KOPT-K1 (cell line): Measurements from ENCODE around the gene GBX1.

ENCODE experiments used
- H3K27ac ChIP-seq: fragments of 200-600 bp; sonication (generic); 2 replicates; pipeline ENCODE4 v1.5.1; 2016; ENCODE audit warnings: antibody characterized with exemption, mild to moderate bottlenecking, low read depth, low read length; ENCODE audit not compliant: poor library complexity, severe bottlenecking
- H3K36me3 ChIP-seq: fragments of 200-600 bp; sonication (generic); 2 replicates; pipeline ENCODE4 v1.5.1; 2017; ENCODE audit warnings: antibody characterized with exemption, mild to moderate bottlenecking, low read length, moderate library complexity; ENCODE audit not compliant: insufficient read depth
- H3K9me3 ChIP-seq: fragments of 200-600 bp; sonication (generic); 2 replicates; pipeline ENCODE4 v1.5.1; 2017; ENCODE audit warnings: antibody characterized with exemption, low read length, mild to moderate bottlenecking; ENCODE audit not compliant: insufficient read depth, poor library complexity, severe bottlenecking

GBX1 gene

GRCh38 chr7:151185762-151186639, 18.5 kb upstream of the GBX1 start:
- Histone ChIP-seq H3K9me3 (no peaks in the 10 kb centered on the region), H3K27ac (no peak overlapping the region), H3K36me3 (no peaks in the 10 kb centered on the region)

GRCh38 chr7:151181011-151181431, 13.5 kb upstream of the GBX1 start:
- H3K27ac ChIP-seq = no peak overlapping the region
- no peaks in the 10 kb centered on the region for H3K36me3 ChIP-seq
- H3K9me3 ChIP-seq = no peaks in the 10 kb centered on the region

DNA sequence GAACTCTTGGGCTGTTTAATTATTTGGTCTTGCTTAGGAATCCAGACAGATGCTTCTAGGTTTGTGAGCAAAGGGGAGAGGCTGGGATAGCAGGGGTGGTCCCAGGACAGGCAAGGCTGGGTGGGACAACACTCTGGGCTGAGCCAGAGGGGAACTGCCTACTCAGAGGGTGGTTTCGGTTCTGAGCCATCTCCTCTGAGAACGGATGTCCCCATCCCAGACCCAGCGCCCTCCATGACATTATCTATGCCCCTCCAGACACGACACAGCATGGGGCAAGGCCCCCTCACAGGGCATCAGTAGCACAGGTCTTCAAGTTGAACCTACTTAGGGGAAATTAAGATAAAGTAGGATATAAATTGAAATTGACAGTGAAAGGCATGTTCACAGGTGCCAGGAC, 12.5 kb upstream of the GBX1 start:
- Histone ChIP-seq H3K27ac (no peak overlapping the region), H3K9me3 (no peaks in the 10 kb centered on the region), H3K36me3 (no peaks in the 10 kb centered on the region)

GRCh38 chr7:151179287-151179860, 11.9 kb upstream of the GBX1 start:
- no peaks in the 10 kb centered on the region for H3K36me3 ChIP-seq
- H3K9me3 ChIP-seq = no peaks in the 10 kb centered on the region

GRCh38 chr7:151178831-151179230, 11.3 kb upstream of the GBX1 start:
- no peaks in the 10 kb centered on the region for H3K36me3 ChIP-seq
- no peak overlapping the region for H3K27ac ChIP-seq
- no peaks in the 10 kb centered on the region for H3K9me3 ChIP-seq

More at GRCh38 chr7:151179287-151179860, 11.9 kb upstream of the GBX1 start:
- H3K27ac ChIP-seq = no peak overlapping the region

- no peak overlapping the region for H3K27ac ChIP-seq
- no peaks in the 10 kb centered on the region for H3K9me3 ChIP-seq
- H3K36me3 ChIP-seq = no peaks in the 10 kb centered on the region
These were observed 10.7 kb upstream of the GBX1 start for GRCh38 chr7:151178236-151178635.

- no peaks in the 10 kb centered on the region for H3K36me3 ChIP-seq
- H3K9me3 ChIP-seq = no peaks in the 10 kb centered on the region
- H3K27ac ChIP-seq = no peak overlapping the region
These were observed 9.8 kb upstream of the GBX1 start for GRCh38 chr7:151177310-151177709.

DNA sequence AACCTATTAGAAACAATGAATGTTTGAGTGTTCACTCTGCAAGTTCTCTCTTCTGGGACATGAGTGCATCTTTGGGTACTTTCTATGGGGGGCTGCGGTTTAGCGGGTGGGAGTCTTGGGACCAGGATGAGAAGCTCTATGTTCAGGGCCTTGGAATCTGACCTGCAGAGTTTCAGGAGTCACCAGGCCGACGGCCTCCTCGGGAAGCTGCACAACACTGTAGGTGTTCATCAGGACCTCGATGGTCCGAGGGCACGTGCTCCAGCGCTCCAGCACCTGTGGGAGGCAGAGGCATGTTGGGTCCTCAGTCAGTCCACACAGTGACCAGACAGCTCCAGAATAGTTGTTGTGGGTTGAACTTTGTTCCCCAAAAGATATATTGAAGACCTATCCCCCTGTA, 8.9 kb upstream of the GBX1 start:
- Histone ChIP-seq H3K36me3 (no peaks in the 10 kb centered on the region), H3K9me3 (no peaks in the 10 kb centered on the region), H3K27ac (no peak overlapping the region)

GRCh38 chr7:151175793-151176311, 8.4 kb upstream of the GBX1 start:
- Histone ChIP-seq H3K36me3 (no peaks in the 10 kb centered on the region), H3K27ac (no peak overlapping the region), H3K9me3 (no peaks in the 10 kb centered on the region)

DNA sequence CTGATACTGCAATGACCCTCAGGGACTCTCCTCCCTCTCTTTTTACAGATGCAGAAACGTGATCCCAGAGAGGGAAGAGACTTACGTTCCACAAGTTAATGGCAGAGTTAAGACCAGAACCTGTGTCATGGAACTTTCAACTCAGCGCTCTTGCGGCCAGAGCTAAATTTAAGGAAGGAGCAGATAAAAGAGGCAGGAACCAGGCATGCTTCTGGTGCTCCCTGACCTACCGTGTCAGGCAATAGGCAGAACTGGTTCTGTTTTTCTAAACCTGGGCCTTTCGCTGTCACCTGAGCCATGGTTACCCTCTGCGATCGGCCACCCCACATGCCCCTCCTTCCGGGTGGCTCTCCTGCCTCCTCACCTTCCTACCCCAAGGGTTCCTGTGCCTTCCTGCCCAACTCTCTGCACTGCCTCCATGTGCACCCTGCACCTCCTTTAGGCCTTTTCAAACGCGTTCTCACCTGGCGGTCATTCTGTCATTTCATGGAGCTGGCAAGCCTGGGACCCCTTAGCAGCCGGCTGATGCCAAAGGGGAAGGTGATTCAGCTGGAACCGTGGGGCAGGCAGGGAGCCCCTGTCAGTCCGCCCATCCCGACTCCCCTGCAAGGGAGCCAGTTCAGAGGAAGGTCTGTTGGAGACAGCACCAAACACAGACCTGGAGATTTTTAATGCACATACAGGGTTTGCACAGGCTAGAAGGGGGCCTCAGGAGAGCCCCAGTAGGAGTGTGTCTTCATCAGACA, 7.7 kb upstream of the GBX1 start:
- H3K36me3 ChIP-seq = no peaks in the 10 kb centered on the region
- H3K9me3 ChIP-seq = no peaks in the 10 kb centered on the region
- no peak overlapping the region for H3K27ac ChIP-seq

DNA sequence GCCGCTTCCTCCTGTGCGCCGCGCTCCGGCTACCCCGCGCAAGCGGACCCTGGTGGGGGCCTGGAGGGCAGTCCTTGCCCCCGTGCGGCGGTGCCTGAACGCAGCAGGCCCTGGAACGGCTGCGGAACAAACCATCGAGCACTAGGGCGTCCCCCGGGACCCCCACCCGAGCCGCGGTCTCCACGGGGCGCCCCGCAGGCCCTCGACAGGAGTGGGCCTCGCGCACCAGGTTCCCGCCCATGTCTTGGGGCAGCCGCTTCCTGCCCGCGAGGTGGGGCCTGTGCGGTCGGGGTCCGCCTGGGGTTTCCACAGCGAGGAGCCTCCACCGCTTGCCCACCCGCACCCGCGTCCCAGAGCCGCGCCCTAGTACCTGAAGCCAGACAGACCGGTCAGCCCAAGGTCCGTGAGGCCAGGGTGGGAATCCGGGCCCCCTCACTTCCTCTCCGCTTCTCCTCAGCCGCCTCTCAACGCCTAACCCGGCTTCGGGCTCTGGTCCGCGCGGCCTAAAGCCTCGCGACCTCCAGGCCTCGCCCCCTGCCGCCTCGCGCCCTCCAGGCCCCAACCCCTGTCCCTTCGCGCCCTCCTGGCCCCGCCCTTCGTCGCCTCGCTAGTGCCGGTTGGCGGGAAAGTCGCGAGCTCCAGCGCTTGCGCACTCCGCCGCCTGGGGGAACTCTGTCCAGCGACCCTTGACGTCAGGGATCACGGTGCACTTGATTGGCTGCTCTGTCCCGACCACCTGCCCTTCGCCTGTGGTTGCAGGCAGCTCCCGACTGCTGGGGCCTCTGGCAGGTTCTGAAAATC, 7.0 kb upstream of the GBX1 start:
- no peaks in the 10 kb centered on the region for H3K36me3 ChIP-seq
- H3K27ac ChIP-seq = no peak overlapping the region
- no peaks in the 10 kb centered on the region for H3K9me3 ChIP-seq

DNA sequence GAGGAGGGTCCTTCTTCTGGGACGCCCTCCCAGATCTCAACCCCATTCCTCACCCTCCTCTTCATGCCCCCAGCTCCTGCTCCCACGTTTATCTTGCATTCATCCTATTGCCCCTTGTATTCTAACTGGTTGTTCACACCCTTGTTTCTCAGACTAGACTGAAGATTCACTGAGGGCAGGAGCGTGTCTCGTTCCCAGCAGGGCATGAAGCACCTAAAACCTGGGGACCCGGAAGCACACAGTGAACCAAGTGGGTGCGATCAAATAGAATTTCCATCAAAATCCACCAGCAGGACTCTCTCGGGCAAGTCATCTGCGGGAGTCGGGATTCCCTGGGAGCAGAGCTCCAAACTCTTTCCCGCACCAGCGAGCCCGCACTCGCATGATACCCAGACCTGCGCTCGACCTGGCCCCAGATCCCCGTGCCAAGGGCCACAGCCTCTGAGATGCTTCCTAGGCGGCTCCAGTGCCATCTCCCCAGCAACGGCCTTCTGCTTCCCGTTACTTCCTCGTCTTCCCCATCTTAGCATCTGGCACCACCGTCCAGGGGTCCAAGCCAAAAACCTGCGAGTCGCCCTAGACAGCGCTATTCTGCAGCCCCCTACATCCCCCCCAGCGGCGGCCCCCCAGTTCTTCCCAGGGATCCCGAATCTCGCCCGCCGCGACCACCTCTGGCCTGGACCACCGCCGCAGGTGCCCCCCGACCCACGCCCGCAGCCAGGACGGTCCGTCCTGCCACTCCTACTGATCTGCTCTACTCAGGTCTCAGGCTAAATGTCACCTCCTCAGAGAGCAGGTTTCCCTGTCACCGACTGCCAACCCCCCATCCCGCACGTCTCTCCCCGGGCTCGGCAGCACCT, 6.1 kb upstream of the GBX1 start:
- no peaks in the 10 kb centered on the region for H3K9me3 ChIP-seq
- H3K27ac ChIP-seq = no peak overlapping the region
- H3K36me3 ChIP-seq = no peaks in the 10 kb centered on the region

- no peak overlapping the region for H3K27ac ChIP-seq
- no peaks in the 10 kb centered on the region for H3K36me3 ChIP-seq
- H3K9me3 ChIP-seq = no peaks in the 10 kb centered on the region
These were observed 5.0 kb upstream of the GBX1 start for GRCh38 chr7:151172273-151173141.
